ENCODE data around the gene ADAM11. TPM values are rescaled to one million over a fixed set of nuclear protein-coding genes. Genes with fewer than 3 reads are reported as not detected.

ADAM11 gene
- total RNA-seq: 0.22 and 0.57 TPM in 2 replicates

DNA sequence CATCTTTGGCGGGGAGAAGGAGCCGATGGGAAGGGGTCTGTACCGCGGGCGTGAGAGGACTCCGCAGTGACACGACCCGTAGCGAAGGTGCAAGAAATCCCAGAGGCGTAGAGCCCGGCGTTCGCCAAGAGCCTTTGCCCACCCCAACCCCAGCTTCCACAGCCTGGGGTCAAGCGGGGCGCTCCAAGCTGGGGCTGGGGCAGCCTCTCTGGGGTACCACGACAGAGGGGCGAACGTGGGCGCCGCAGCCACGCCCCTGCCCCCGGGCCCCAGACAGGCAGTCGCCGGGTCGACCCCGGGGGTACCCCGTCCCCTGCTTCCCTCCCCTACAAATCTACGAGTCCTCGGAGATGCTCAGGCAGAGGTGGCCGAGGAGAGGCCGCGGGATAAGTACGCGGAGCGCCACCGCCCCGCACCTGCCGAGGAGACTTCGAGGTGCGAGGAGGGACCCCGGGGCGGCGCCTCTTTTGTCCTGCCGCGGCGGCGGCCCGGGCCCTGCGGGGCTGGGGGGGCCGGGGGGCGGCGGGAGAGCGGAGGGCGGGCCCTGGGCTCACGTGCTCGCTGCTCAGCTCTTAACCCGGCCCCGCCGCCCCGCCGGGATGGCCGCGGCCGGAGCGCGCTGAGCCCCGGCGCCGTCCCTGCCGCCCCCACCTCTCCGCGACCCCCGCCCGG lies at the start of gene ADAM11:
ADAM11 (plus strand) TSS at position 575 of the 672 bp plus-strand sequence. CDS start 212 bp downstream, outside the sequence.

DNA sequence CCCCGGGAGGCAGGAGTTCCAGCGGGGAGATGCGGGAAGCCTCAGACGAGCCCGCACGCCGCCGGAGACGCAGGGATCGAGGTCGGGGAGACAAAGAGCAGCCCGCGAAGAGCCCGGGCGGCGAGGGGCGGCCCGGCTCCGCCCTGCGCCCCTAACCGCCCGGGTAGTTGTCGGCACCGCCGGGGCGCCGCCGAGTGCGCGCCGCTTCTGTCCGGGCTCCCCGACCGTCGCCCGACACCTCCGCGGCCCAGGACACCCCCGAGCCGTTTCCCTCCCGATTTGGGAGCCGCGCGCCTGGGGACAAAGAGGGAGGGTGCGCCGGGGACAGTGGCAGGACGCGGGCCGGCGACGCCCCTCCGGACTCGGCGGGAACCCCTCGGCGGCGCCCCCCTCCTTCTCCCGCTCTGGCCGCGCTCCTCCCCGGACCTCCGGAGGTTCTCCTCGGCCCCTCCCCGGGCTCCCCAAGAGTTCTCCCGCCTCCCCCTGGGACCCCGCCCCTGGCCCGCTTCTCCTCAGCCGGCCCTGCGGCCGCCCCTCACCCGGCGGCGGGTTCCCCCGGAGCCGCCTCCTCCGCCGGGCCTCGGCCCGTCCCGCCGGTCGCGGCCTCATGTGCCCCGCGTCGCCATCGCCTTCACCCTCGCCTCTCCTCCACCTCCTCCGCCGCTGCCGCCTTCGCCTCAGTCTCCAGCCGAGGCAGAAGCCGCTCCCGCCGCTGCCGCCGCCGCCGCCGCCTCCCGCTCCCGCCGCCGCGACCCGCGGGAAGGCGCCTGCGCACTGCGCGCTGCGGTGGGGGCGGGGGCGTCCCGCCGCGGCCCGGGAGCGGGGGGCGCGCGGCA lies 71.0 kb downstream of the ADAM11 start, which contains the start of gene GJC1:
GJC1 (minus strand) TSS at position 765 of the 836 bp plus-strand sequence. CDS start 24,470 bp downstream, outside the sequence.

Small RNA genes within 50 kb of the gene (small RNA-seq; reads per million reads assigned to genes)
- not detected for gene RN7SL819P (ENCODE audit: low replicate concordance)

Other genes with a start within 250 kb of the ADAM11 start
- 26.1 and 34.4 TPM in 2 replicates for gene FZD2, start 201.5 kb upstream of the ADAM11 start, total RNA-seq
- 0.22 TPM in 1 of 2 replicates, not detected in the other for gene MEIOC, start 102.5 kb upstream of the ADAM11 start, total RNA-seq
- 32.9 and 35.5 TPM in 2 replicates for gene CCDC43, start 69.2 kb upstream of the ADAM11 start, total RNA-seq
- 2.4 and 11.9 TPM in 2 replicates for gene DBF4B, start 50.3 kb upstream of the ADAM11 start, total RNA-seq
- 6.8 and 39.9 TPM in 2 replicates for gene GJC1, start 71.3 kb downstream of the ADAM11 start, total RNA-seq
- gene HIGD1B, start 88.9 kb downstream of the ADAM11 start, total RNA-seq: not detected in 2 replicates
- 135 and 147 TPM in 2 replicates for gene EFTUD2, start 140.5 kb downstream of the ADAM11 start, total RNA-seq
- gene GFAP, start 156.5 kb downstream of the ADAM11 start, total RNA-seq: 0.57 and 1.1 TPM in 2 replicates
- 1.3 and 19.8 TPM in 2 replicates for gene KIF18B, start 188.8 kb downstream of the ADAM11 start, total RNA-seq
- gene C1QL1, start 209.3 kb downstream of the ADAM11 start, total RNA-seq: 0.29 TPM in 1 of 2 replicates, not detected in the other